ENCODE results near the gene GGA3. TPM values are rescaled to one million over a fixed set of nuclear protein-coding genes. Genes with fewer than 3 reads are reported as not detected.
"Not testable (repeated sequence)": the region's sequence is repeated elsewhere in the genome, so short reads cannot be mapped to it uniquely, and the experiment has no call there.

GGA3 gene
- total and polyA plus RNA-seq, 12 donors: 8.0 to 51.5 (median 23.7) TPM

DNA sequence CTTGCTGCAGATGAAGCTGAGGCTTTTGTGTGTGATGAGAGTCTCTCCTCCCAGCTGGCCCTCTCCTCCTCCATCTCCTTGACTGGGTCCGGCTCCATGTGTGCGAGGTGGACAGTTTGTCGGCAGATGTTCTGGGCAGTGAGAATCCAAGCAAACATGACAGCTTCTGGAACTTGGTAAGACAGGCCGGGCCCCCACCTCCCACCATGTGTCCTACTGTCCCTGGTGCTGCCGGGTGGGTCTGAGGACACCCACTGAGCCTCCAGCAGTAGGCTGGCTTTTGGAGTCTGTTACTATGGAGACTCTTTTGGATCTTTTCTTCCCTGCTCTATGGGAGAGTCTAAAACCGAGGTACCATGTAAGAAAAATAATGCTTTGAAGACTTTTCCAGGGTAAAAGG is 43.3 kb downstream of the GGA3 start:
- Histone ChIP-seq H3K4me1 (replicated peaks in 1 of 2) (no peaks in the 10 kb centered on the region), H3K4me3 (no peak overlapping the region), H3K27ac (no peak overlapping the region), H3K27me3 (no peaks in the 10 kb centered on the region), H3K9me3 (replicated peaks in 1 of 3) (no peaks in the 10 kb centered on the region), H3K36me3 (replicated peaks in 1 of 2) (peaks cover 0 to 68% of the 10 kb centered on the region in 2 donors)
- intact Hi-C loops (cut with DNase I): no loop called here
- TF ChIP-seq POLR2A (IDR thresholded peaks at IDR 0.05): no peak
- TF ChIP-seq, protein P1, sequence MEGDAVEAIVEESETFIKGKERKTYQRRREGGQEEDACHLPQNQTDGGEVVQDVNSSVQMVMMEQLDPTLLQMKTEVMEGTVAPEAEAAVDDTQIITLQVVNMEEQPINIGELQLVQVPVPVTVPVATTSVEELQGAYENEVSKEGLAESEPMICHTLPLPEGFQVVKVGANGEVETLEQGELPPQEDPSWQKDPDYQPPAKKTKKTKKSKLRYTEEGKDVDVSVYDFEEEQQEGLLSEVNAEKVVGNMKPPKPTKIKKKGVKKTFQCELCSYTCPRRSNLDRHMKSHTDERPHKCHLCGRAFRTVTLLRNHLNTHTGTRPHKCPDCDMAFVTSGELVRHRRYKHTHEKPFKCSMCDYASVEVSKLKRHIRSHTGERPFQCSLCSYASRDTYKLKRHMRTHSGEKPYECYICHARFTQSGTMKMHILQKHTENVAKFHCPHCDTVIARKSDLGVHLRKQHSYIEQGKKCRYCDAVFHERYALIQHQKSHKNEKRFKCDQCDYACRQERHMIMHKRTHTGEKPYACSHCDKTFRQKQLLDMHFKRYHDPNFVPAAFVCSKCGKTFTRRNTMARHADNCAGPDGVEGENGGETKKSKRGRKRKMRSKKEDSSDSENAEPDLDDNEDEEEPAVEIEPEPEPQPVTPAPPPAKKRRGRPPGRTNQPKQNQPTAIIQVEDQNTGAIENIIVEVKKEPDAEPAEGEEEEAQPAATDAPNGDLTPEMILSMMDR (IDR thresholded peaks at IDR 0.05): no peak
- 84 to 97% (median 89%) methylated on average over 6 of the region's 6 CpGs for WGBS, 4 donors
- no peak for DNase-seq

DNA sequence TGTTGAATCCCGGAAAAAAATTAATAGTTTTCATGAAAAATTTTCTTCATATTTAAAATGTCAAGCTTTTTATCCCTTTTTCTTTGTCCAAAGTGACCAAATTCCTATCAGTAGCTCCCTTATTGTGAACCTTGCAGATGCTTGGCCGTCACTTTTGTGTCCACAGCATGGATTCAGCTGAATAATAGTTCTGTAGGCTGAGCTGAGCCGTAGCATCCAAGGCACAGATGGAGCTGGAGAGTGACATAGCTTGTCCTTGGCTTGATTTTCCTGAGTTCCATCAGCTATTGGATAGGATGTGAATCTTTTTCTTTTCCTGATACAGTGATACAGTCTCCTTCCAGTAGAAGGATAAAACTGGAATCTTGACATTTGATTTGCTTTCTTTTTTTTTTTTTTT is 52.3 kb downstream of the GGA3 start:
- DNase-seq: no peak
- no peak for TF ChIP-seq POLR2A (IDR thresholded peaks at IDR 0.05)
- TF ChIP-seq, protein P1 (IDR thresholded peaks at IDR 0.05): no peak
- 80 to 85% (median 83%) methylated on average over 3 of the region's 3 CpGs for WGBS, 4 donors
- H3K27me3 ChIP-seq: no peaks in the 10 kb centered on the region
- H3K4me1 ChIP-seq (replicated peaks in 1 of 2): peaks cover 9 to 14% of the 10 kb centered on the region in 2 donors
- intact Hi-C loops (cut with DNase I): loop anchor here in 1 of 2 donors (10.0 kb wide), 1 partner anchor 94 kb away; no protein-coding TSS in a partner anchor
- no peaks in the 10 kb centered on the region for H3K9me3 ChIP-seq (replicated peaks in 1 of 3)
- H3K27ac ChIP-seq: no peak overlapping the region
- H3K4me3 ChIP-seq: no peak overlapping the region
- H3K36me3 ChIP-seq (replicated peaks in 1 of 2): peaks cover 0 to 46% of the 10 kb centered on the region in 2 donors

- H3K27ac ChIP-seq: no peak overlapping the region
- H3K27me3 ChIP-seq: no peaks in the 10 kb centered on the region
- H3K4me3 ChIP-seq: no peak overlapping the region
- DNase-seq: no peak
- TF ChIP-seq, protein P1 (IDR thresholded peaks at IDR 0.05): no peak
- TF ChIP-seq POLR2A (IDR thresholded peaks at IDR 0.05): no peak
- intact Hi-C loops (cut with DNase I): loop anchor here in 1 of 2 donors (10.0 kb wide), 1 partner anchor 93 kb away; no protein-coding TSS in a partner anchor
- H3K4me1 ChIP-seq (replicated peaks in 1 of 2): peaks cover 9 to 14% of the 10 kb centered on the region in 2 donors
- peaks cover 0 to 37% of the 10 kb centered on the region in 2 donors for H3K36me3 ChIP-seq (replicated peaks in 1 of 2)
- 88 to 96% (median 94%) methylated on average over 9 of the region's 9 CpGs for WGBS, 4 donors
- no peaks in the 10 kb centered on the region for H3K9me3 ChIP-seq (replicated peaks in 1 of 3)
These were observed 53.2 kb downstream of the GGA3 start for GRCh38 chr17:75208161-75208560.

GRCh38 chr17:75207760-75208159 is 53.6 kb downstream of the GGA3 start:
- TF ChIP-seq, protein P1 (IDR thresholded peaks at IDR 0.05): no peak
- TF ChIP-seq POLR2A (IDR thresholded peaks at IDR 0.05): no peak
- H3K36me3 ChIP-seq (replicated peaks in 1 of 2): peaks cover 0 to 33% of the 10 kb centered on the region in 2 donors
- WGBS, 4 donors: 82 to 86% (median 85%) methylated on average over 12 of the region's 12 CpGs
- peaks cover 9 to 14% of the 10 kb centered on the region in 2 donors for H3K4me1 ChIP-seq (replicated peaks in 1 of 2)
- H3K9me3 ChIP-seq (replicated peaks in 1 of 3): no peaks in the 10 kb centered on the region
- no peaks in the 10 kb centered on the region for H3K27me3 ChIP-seq
- H3K27ac ChIP-seq: no peak overlapping the region
- intact Hi-C loops (cut with DNase I): loop anchor here in 1 of 2 donors (10.0 kb wide), 1 partner anchor 93 kb away; no protein-coding TSS in a partner anchor
- no peak for DNase-seq
- H3K4me3 ChIP-seq: no peak overlapping the region

GRCh38 chr17:75207050-75207407 is 54.4 kb downstream of the GGA3 start:
- Histone ChIP-seq H3K36me3 (replicated peaks in 1 of 2) (peaks cover 0 to 28% of the 10 kb centered on the region in 2 donors), H3K4me1 (replicated peaks in 1 of 2) (peaks cover 9 to 14% of the 10 kb centered on the region in 2 donors)
- intact Hi-C loops (cut with DNase I): loop anchor here in 1 of 2 donors (10.0 kb wide), 1 partner anchor 92 kb away; no protein-coding TSS in a partner anchor
- H3K9me3 ChIP-seq (replicated peaks in 1 of 3); DNase-seq; H3K27me3 ChIP-seq; H3K4me3 ChIP-seq; H3K27ac ChIP-seq: not testable (repeated sequence)
- 90 to 96% (median 93%) methylated on average over 8 of the region's 8 CpGs for WGBS, 4 donors
